Measurements from ENCODE around the gene BET1L.
A peak's percentile ranks its signal among the peaks of the same experiment; 100 is the strongest.
"Not testable (repeated sequence)": the region's sequence is repeated elsewhere in the genome, so short reads cannot be mapped to it uniquely, and the experiment has no call there.

BET1L gene

DNA sequence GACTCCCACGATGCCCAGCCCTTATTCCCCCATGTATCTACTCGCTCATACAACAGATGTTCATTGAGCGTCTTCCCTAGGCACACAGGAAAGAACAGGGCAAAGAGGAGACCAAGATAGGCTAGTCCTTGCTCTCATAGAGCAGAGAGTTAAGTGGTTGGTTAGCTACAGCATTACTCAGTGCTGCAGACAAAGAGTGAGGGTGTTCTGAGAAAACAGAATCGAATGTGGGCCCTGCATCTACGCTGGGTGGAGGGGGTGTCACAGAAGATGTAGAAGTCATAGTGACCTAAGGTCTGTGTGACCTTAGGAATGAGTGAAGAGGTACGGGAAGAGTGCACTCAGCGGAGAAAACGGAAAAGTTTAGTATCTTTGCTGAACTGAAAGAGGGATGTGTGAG, 41.9 kb upstream of the BET1L start:
- DNase-seq (ENCODE audit: insufficient read length, low spot score) (no peak), FAIRE-seq (no peak)
- no peak for TF ChIP-seq SPI1 (IDR thresholded peaks at IDR 0.05; ENCODE audit: low read depth, low read length)
- no peak for TF ChIP-seq PAX5 (IDR thresholded peaks at IDR 0.05; ENCODE audit: insufficient read depth, low read length, severe bottlenecking)
- TF ChIP-seq POLR2AphosphoS5 (IDR thresholded peaks at IDR 0.05; ENCODE audit: low read depth, low read length), result no peak
- TF ChIP-seq POLR2A (IDR thresholded peaks at IDR 0.05; ENCODE audit: low read depth, low read length), result no peak
- TF ChIP-seq TAF1 (IDR thresholded peaks at IDR 0.05; ENCODE audit: low read depth, low read length), result no peak
- TF ChIP-seq POU2F2 (IDR thresholded peaks at IDR 0.05; ENCODE audit: low read depth, low read length), result no peak

DNA sequence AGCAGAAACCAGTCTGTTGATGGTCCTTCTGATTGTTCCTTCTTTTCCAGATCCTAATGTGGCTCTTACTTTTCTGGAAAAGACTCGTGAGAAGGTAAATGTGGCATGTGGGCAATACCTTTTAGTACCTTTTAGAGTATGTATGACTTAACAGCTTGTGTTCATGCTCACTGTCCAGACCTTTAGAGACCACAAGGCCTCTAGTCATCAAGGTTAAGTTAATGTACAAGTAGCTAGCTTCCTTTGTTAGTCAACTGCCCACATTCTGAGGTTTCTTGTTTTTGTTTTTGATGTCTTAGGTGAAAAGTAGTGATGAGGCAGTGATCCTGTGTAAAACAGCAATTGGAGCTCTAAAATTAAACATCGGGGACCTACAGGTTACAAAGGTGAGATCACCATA, 37.2 kb upstream of the BET1L start:
- no peak for TF ChIP-seq TAF1 (IDR thresholded peaks at IDR 0.05; ENCODE audit: low read depth, low read length)
- TF ChIP-seq PAX5 (IDR thresholded peaks at IDR 0.05; ENCODE audit: insufficient read depth, low read length, severe bottlenecking), result no peak
- no peak for TF ChIP-seq SPI1 (IDR thresholded peaks at IDR 0.05; ENCODE audit: low read depth, low read length)
- no peak for TF ChIP-seq POLR2AphosphoS5 (IDR thresholded peaks at IDR 0.05; ENCODE audit: low read depth, low read length)
- TF ChIP-seq POU2F2 (IDR thresholded peaks at IDR 0.05; ENCODE audit: low read depth, low read length), result no peak
- TF ChIP-seq POLR2A (IDR thresholded peaks at IDR 0.05; ENCODE audit: low read depth, low read length), result no peak
- DNase-seq (ENCODE audit: insufficient read length, low spot score) (no peak), FAIRE-seq (no peak)

DNA sequence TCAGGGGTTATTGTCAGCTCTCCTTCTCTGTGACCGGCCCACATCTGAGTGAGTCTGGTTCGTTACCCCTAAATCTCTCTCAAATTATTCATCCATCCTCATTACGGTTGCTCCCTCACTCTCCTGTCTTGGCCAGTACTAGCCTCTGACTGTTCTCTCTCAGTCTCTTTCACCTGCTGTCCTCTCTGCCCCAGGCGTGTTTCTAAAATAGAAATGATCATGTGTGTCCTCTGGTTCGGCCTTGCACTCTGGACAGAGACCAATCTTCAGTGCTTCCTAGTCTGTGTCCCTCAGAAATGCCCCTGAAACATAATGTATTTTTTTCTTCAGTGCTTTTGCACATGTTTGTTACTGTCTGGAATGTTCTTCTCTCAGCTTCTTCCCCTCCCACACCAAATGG, 34.4 kb upstream of the BET1L start:
- FAIRE-seq, result no peak
- TF ChIP-seq POLR2AphosphoS5 (IDR thresholded peaks at IDR 0.05; ENCODE audit: low read depth, low read length), result no peak
- no peak for TF ChIP-seq TAF1 (IDR thresholded peaks at IDR 0.05; ENCODE audit: low read depth, low read length)
- no peak for TF ChIP-seq SPI1 (IDR thresholded peaks at IDR 0.05; ENCODE audit: low read depth, low read length)
- no peak for TF ChIP-seq PAX5 (IDR thresholded peaks at IDR 0.05; ENCODE audit: insufficient read depth, low read length, severe bottlenecking)
- no peak for TF ChIP-seq POLR2A (IDR thresholded peaks at IDR 0.05; ENCODE audit: low read depth, low read length)
- DNase-seq (ENCODE audit: insufficient read length, low spot score), result no peak

DNA sequence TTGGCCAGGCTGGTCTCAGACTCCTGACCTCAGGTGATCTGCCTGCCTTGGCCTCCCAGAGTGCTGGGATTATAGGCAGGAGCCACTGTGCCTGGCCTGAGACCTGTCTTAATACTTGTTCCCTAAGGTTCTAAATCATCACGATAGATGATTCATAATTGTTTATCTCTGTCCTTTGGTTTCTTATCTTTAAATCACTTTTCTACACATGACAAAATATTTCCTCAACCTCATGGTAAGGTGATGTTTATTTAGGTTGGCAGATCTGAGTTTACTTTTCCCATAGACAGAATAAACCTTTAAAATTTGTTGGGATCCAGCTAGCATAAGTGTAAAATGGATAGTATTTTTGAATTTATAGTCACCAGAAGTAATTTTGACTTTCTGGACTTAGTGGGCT, 33.1 kb upstream of the BET1L start:
- DNase-seq (ENCODE audit: insufficient read length, low spot score) (no peak), FAIRE-seq (no peak)
- TF ChIP-seq POLR2A (IDR thresholded peaks at IDR 0.05; ENCODE audit: low read depth, low read length), result no peak
- TF ChIP-seq TAF1 (IDR thresholded peaks at IDR 0.05; ENCODE audit: low read depth, low read length), result no peak
- no peak for TF ChIP-seq POU2F2 (IDR thresholded peaks at IDR 0.05; ENCODE audit: low read depth, low read length)
- TF ChIP-seq PAX5 (IDR thresholded peaks at IDR 0.05; ENCODE audit: insufficient read depth, low read length, severe bottlenecking), result no peak
- TF ChIP-seq SPI1 (IDR thresholded peaks at IDR 0.05; ENCODE audit: low read depth, low read length), result no peak
- no peak for TF ChIP-seq POLR2AphosphoS5 (IDR thresholded peaks at IDR 0.05; ENCODE audit: low read depth, low read length)

DNA sequence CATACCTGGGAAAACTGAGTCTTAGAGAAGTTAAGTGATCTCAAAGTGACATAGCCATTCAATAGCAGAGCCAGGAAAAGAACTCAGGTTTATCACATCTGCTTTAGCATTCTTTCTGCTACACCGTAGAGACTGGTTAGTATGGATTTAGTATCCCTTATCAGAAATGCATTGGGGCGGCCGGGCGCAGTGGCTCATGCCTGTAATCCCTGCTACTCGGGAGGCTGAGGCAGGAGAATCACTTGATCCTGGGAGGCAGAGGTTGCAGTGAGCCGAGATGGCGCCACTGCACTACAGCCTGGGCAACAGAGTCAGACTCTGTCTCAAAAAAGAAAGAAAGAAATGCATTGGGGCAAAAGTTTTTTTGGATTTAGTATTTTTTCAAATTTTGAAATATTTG, 31.1 kb upstream of the BET1L start:
- not testable (repeated sequence) for DNase-seq (ENCODE audit: insufficient read length, low spot score); FAIRE-seq

DNA sequence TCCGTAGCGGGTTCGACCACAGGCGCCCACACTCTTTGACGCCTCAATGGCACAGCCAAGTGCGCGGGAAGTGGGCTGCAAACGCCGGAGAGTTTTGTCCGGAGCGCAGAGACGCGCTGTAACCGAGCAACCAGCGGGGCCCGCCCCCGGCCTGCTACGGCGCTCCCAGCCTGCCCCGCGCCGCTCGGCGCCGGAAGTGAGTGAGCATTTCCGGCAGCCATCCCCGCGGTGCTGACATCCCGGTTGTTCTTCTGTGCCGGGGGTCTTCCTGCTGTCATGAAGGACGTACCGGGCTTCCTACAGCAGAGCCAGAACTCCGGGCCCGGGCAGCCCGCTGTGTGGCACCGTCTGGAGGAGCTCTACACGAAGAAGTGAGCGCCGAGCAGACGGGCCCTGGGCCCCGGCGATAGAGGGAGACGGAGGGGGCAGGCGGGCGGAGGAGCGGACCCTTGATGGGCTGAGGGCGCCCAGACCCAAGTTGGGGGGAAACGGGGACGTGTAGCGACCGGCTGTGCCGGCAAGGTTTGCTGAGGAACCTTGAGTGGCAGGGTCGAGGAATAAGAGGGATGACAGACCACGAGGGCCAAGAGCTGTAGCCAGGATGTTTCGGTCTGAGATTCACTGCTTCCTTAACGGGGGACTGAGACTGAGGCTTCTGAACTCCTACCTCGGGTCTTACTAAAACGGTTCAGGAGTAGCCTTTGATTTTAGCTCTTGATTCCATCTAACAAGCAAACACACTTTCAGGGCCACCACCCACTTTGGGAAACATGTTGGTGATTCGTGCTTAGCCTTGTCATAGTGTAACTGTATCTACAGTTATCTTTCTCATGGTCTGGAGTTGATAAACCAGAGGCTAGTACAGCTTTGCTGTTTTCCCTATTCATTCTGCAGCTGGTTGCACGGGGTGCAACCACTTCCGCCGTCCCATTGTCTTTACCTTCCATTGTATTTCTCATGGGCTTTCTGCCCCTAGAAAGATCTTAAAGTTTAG, 29.9 kb upstream of the BET1L start, which contains the start of gene PSMD13:
PSMD13 (plus strand) TSS at position 203 of the 994 bp plus-strand sequence; CDS start at position 277, 74 bp downstream.
- DNase-seq (ENCODE audit: insufficient read length, low spot score) (peak; percentile 90), FAIRE-seq (peak; percentile 99)
- TF ChIP-seq POLR2A (IDR thresholded peaks at IDR 0.05; ENCODE audit: low read depth, low read length) (peak; percentile 64; the same call in 1 of the 2 replicates), POU2F2 (IDR thresholded peaks at IDR 0.05; ENCODE audit: low read depth, low read length) (no peak), TAF1 (IDR thresholded peaks at IDR 0.05; ENCODE audit: low read depth, low read length) (peak; percentile 82), POLR2AphosphoS5 (IDR thresholded peaks at IDR 0.05; ENCODE audit: low read depth, low read length) (peak; percentile 82), PAX5 (IDR thresholded peaks at IDR 0.05; ENCODE audit: insufficient read depth, low read length, severe bottlenecking) (peak; percentile 14)

DNA sequence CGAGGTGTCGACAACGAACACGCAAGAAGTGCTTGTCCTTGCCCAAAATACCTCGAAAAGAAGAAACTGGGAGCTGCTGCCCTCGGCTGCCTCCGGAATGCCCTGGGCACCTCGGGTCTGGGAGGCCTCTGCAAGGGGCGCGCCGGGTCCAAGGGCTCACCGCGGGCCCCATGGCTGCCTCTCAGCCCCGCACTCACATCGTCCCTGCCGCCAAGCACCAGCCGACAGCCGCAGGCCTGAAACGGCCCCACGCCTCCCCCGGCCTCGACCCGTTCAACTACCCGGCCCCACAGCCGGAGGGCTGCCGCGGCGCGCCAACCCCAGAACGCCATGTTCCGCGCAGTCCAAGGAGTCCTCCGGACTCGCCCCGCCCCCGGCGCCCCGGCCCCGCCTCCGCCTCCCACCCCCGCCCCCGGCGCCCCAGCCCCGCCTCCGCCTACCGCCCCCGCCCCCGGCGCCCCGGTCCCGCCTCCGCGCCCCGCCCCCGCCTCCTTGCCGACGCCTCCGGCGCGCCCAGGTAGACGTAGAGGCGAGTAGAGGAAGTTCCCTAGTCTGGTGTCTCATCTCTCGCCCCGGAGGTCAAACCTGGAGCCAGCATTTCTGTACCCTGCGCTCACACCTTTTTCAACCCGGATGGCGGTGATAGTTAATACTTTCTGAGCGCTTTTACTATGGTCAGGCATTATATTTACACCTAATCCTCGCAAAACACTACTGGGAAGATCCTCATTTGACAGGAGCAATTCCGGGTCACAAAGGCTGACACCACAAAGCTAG, 29.0 kb upstream of the BET1L start, which contains the start of gene SIRT3:
SIRT3 (minus strand) TSS at position 346 of the 777 bp plus-strand sequence; CDS start at position 332, 14 bp downstream.
- DNase-seq (ENCODE audit: insufficient read length, low spot score), result peak; percentile 94
- FAIRE-seq, result no peak

DNA sequence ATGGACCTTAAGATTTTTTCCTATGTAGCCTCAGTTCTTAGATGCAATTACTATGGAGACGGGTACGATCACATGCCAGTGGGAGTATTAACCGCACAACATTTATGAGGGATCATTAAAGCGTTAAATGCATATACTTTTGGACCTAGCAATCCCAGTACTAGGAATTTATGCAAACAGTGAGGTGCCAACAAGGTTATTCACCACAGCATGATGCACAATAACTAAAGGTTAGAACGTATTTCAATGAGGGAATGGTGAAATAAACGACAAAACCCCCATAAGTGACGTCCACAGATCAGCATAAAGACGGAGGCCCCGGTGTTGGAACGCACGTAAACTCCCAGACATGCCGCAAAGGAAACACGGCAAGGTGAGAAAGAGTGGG, 28.4 kb upstream of the BET1L start:
- FAIRE-seq (no peak), DNase-seq (ENCODE audit: insufficient read length, low spot score) (no peak)
- no peak for TF ChIP-seq POLR2A (IDR thresholded peaks at IDR 0.05; ENCODE audit: low read depth, low read length)
- no peak for TF ChIP-seq POU2F2 (IDR thresholded peaks at IDR 0.05; ENCODE audit: low read depth, low read length)
- no peak for TF ChIP-seq TAF1 (IDR thresholded peaks at IDR 0.05; ENCODE audit: low read depth, low read length)
- no peak for TF ChIP-seq PAX5 (IDR thresholded peaks at IDR 0.05; ENCODE audit: insufficient read depth, low read length, severe bottlenecking)
- no peak for TF ChIP-seq POLR2AphosphoS5 (IDR thresholded peaks at IDR 0.05; ENCODE audit: low read depth, low read length)
- no peak for TF ChIP-seq SPI1 (IDR thresholded peaks at IDR 0.05; ENCODE audit: low read depth, low read length)

More for the DNA sequence above, 29.0 kb upstream of the BET1L start, which contains the start of gene SIRT3:
- TF ChIP-seq SPI1 (IDR thresholded peaks at IDR 0.05; ENCODE audit: low read depth, low read length) (no peak; the same call in 1 of the 2 replicates), TAF1 (IDR thresholded peaks at IDR 0.05; ENCODE audit: low read depth, low read length) (peak; percentile 43; the same call in 1 of the 2 replicates), PAX5 (IDR thresholded peaks at IDR 0.05; ENCODE audit: insufficient read depth, low read length, severe bottlenecking) (no peak), POLR2A (IDR thresholded peaks at IDR 0.05; ENCODE audit: low read depth, low read length) (peak; percentile 60)

DNA sequence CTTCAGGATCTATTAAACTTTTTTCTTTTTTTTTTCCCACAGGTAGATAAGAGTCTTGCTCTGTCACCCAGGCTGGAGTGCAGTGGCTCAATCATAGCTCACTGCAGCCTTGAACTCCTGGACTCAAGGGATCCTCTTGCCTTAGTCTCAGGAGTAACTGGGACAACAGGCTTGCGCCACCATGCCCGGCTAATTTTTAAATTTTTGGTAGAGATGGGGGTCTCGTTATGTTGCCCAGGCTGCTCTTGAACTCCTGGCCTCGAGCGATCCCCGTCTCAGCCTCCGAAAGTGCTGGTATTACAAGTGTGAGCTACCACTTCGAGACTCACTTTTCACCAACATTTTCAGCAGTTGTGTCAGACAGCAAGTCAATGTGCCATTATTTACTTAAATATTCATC, 28.0 kb upstream of the BET1L start:
- no peak for TF ChIP-seq POLR2AphosphoS5 (IDR thresholded peaks at IDR 0.05; ENCODE audit: low read depth, low read length)
- no peak for TF ChIP-seq POU2F2 (IDR thresholded peaks at IDR 0.05; ENCODE audit: low read depth, low read length)
- no peak for TF ChIP-seq PAX5 (IDR thresholded peaks at IDR 0.05; ENCODE audit: insufficient read depth, low read length, severe bottlenecking)
- TF ChIP-seq POLR2A (IDR thresholded peaks at IDR 0.05; ENCODE audit: low read depth, low read length), result no peak
- no peak for DNase-seq (ENCODE audit: insufficient read length, low spot score)
- no peak for FAIRE-seq

All from GM12891 (cell line).